ENCODE data around the gene LCMT1. TPM values are rescaled to one million over a fixed set of nuclear protein-coding genes. Genes with fewer than 3 reads are reported as not detected.
"Not testable (repeated sequence)": the region's sequence is repeated elsewhere in the genome, so short reads cannot be mapped to it uniquely, and the experiment has no call there.

Gene LCMT1
- total RNA-seq, 4 donors from 2014 or later: 10.7 to 56.9 (median 34.4) TPM

DNA sequence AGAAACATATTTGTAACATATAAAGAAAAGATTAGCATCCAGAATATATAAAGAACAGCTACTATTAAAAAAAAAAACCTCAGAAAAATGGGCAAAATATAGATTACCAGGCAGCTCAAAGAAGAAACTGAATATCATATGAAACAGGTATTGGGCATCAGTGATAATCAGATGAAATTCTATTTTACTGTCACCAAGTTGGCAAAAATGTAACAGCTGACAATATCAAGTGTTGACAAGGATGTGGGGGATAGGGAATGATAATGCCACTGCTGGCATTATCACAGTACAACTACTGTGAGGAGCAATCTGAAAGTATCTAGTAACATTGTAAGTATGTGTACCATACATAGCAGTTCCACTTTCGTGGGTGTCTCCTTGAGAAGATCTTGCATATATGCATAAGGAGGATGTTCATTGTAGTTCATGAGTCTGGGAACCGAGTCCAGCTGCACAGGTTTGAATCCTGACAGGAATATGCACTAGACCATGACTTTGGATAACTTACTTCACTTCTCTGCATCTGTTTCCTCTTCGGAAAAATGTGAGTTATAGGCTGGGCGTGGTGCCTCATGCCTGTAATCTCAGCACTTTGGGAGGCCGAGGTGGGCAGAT, 50.3 kb downstream of the LCMT1 start:
- H3K27me3 ChIP-seq: no peaks in the 10 kb centered on the region
- no peaks in the 10 kb centered on the region for H3K9me3 ChIP-seq
- peaks cover 0 to 83% (median 2%) of the 10 kb centered on the region in 3 donors for H3K36me3 ChIP-seq
- TF ChIP-seq, protein P1, sequence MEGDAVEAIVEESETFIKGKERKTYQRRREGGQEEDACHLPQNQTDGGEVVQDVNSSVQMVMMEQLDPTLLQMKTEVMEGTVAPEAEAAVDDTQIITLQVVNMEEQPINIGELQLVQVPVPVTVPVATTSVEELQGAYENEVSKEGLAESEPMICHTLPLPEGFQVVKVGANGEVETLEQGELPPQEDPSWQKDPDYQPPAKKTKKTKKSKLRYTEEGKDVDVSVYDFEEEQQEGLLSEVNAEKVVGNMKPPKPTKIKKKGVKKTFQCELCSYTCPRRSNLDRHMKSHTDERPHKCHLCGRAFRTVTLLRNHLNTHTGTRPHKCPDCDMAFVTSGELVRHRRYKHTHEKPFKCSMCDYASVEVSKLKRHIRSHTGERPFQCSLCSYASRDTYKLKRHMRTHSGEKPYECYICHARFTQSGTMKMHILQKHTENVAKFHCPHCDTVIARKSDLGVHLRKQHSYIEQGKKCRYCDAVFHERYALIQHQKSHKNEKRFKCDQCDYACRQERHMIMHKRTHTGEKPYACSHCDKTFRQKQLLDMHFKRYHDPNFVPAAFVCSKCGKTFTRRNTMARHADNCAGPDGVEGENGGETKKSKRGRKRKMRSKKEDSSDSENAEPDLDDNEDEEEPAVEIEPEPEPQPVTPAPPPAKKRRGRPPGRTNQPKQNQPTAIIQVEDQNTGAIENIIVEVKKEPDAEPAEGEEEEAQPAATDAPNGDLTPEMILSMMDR (IDR thresholded peaks at IDR 0.05): no peak
- TF ChIP-seq POLR2A (IDR thresholded peaks at IDR 0.05): no peak
- H3K4me1 ChIP-seq: no peaks in the 10 kb centered on the region
- no peak for DNase-seq
- no peak overlapping the region for H3K4me3 ChIP-seq
- H3K27ac ChIP-seq: no peak overlapping the region

DNA sequence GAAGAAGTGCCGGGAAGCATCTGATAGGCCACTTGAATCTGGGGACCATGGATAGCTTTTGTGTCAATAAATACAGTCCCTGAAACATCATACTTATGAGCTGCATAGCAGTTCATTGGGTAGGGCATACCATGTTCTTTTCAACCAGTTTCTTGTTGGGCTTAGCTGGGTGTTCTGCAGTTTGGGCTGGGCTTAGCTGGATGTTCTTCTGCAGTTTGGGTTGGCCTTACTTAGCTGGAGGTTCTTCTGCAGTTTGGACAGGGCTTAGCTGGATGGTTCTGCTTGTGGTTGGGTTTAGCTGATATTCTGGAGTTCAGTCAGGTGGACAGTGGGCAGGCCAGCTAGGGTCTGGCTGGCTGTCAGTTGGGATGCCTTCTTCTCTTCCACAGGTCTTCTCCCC, 52.1 kb downstream of the LCMT1 start:
- Histone ChIP-seq H3K27ac (no peak overlapping the region), H3K4me3 (no peak overlapping the region), H3K9me3 (no peaks in the 10 kb centered on the region), H3K4me1 (no peaks in the 10 kb centered on the region), H3K36me3 (peaks cover 0 to 86% (median 2%) of the 10 kb centered on the region in 3 donors), H3K27me3 (no peaks in the 10 kb centered on the region)
- no peak for TF ChIP-seq POLR2A (IDR thresholded peaks at IDR 0.05)
- TF ChIP-seq, protein P1 (IDR thresholded peaks at IDR 0.05): no peak
- no peak for DNase-seq

DNA sequence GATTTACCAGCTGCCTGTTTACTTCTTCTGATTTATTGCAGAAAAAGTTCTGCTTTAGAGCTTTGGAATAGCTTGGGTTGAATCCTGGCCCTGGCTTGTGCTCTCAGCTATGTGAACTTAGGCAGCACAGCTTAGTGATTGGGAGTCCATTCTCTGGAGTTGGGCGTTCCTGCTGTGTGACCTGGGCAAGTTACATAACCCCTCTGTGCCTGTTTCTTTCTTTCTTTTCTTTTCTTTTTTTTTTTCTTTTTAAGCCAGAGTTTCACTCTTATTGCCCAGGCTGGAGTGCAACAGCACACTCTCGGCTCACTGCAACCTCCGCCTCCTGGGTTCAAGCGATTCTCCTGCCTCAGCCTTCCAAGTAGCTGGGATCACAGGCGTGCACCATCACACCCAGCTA, 53.7 kb downstream of the LCMT1 start:
- H3K9me3 ChIP-seq: no peaks in the 10 kb centered on the region
- no peaks in the 10 kb centered on the region for H3K4me1 ChIP-seq
- H3K36me3 ChIP-seq: peaks cover 0 to 94% (median 2%) of the 10 kb centered on the region in 3 donors
- H3K4me3 ChIP-seq: no peak overlapping the region
- DNase-seq: no peak
- H3K27me3 ChIP-seq: no peaks in the 10 kb centered on the region
- TF ChIP-seq, protein P1 (IDR thresholded peaks at IDR 0.05): no peak
- TF ChIP-seq POLR2A (IDR thresholded peaks at IDR 0.05): no peak
- H3K27ac ChIP-seq: no peak overlapping the region

DNA sequence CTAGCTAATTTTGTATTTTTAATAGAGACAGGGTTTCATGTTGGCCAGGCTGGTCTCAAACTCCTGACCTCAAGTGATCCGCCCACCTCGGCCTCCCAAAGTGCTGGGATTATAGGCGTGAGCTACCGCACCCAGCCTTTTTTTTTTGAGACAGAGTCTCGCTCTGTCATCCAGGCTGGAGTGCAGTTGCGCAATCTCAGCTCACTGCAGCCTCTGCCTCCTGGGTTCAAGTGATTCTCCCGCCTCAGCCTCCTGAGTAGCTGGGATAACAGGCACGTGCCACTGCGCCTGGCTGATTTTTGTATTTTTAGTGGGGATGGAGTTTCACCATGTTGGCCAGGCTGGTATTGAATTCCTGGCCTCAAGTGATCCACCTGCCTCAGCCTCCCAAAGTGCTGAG, 56.4 kb downstream of the LCMT1 start:
- not testable (repeated sequence) for H3K4me1 ChIP-seq, H3K27me3 ChIP-seq, H3K9me3 ChIP-seq, H3K4me3 ChIP-seq, DNase-seq, H3K27ac ChIP-seq
- H3K36me3 ChIP-seq: peaks cover 0 to 95% (median 2%) of the 10 kb centered on the region in 3 donors

DNA sequence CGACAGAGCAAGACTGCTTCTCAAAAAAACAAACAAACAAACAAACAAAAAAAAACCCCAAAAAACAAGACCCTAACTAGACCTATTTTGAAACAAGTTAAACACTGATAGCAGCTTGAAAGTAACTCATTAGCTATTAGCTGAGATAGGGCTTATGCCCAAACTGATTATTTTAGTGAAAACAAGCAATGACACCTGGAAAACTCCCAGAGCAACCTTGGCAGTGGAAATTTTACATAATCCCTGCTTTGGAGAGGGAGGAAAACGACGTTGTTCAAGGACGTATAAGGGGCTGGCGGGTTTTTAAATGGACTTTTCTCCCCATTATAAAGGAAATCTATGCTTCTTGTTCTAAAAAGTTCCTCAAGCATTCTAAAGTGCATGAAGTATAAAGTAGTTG, 59.8 kb downstream of the LCMT1 start:
- Histone ChIP-seq H3K27me3 (no peaks in the 10 kb centered on the region), H3K36me3 (peaks cover 0 to 90% (median 0%) of the 10 kb centered on the region in 3 donors), H3K4me3 (no peak overlapping the region), H3K9me3 (no peaks in the 10 kb centered on the region), H3K4me1 (no peaks in the 10 kb centered on the region), H3K27ac (no peak overlapping the region)
- no peak for DNase-seq
- TF ChIP-seq, protein P1 (IDR thresholded peaks at IDR 0.05): no peak
- no peak for TF ChIP-seq POLR2A (IDR thresholded peaks at IDR 0.05)

DNA sequence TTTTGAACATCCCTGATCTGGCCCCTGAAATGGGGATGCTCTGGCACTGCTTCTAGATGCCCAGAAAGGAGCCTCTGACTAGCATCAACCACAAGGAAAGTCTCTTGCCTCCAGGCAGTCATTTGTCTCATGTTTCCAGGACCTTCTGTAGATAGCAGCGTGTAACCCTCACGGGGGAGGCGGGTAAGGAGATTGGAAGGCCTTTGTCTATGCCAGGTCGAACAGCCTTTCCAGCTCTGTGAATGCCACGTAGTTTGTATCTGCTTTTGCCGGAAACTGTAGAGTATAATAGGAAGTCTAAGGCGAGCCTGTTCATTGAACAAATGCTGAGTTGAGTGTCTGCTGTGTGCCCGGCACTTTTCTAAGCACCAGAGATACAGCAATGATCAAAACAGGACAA, 61.3 kb downstream of the LCMT1 start:
- no peaks in the 10 kb centered on the region for H3K9me3 ChIP-seq
- H3K4me3 ChIP-seq: no peak overlapping the region
- no peak for DNase-seq
- H3K27ac ChIP-seq: no peak overlapping the region
- peaks cover 0 to 75% (median 0%) of the 10 kb centered on the region in 3 donors for H3K36me3 ChIP-seq
- no peak for TF ChIP-seq POLR2A (IDR thresholded peaks at IDR 0.05)
- TF ChIP-seq, protein P1 (IDR thresholded peaks at IDR 0.05): no peak
- H3K4me1 ChIP-seq: no peaks in the 10 kb centered on the region
- H3K27me3 ChIP-seq: no peaks in the 10 kb centered on the region

Measured in Peyer's patch (tissue), 4 donors.